HG03575 (cell line): ENCODE measurements around the gene GCC2.
"Not testable (repeated sequence)": the region's sequence is repeated elsewhere in the genome, so short reads cannot be mapped to it uniquely, and the experiment has no call there.

Experiments
- ATAC-seq: cut with Tn5 transposase; IDR thresholded peaks from one replicate; pipeline ENCODE4 v1.9.1; 2021; ENCODE audit not compliant: unreplicated experiment, insufficient number of reproducible peaks, low FRiP score; ENCODE audit errors: extremely low read depth

Gene GCC2

DNA sequence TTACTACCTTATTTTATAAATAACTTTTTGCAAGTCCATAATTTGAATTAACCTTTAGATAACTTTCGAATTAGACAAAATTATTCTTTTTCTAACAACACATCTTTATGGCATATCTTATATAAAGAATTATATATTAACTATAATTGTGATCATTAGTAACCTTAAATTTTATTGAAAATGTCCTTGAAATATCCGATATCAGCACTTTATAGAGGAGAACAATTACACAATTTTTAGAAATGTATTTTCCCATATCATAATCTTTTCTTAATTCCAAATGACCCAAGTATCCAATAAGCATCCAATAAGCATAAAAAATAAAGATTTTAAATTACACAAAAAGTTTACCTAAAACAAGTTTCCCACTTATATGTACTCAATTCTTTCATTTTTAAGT is 7.3 kb upstream of the GCC2 start:
- ATAC-seq: no peak

DNA sequence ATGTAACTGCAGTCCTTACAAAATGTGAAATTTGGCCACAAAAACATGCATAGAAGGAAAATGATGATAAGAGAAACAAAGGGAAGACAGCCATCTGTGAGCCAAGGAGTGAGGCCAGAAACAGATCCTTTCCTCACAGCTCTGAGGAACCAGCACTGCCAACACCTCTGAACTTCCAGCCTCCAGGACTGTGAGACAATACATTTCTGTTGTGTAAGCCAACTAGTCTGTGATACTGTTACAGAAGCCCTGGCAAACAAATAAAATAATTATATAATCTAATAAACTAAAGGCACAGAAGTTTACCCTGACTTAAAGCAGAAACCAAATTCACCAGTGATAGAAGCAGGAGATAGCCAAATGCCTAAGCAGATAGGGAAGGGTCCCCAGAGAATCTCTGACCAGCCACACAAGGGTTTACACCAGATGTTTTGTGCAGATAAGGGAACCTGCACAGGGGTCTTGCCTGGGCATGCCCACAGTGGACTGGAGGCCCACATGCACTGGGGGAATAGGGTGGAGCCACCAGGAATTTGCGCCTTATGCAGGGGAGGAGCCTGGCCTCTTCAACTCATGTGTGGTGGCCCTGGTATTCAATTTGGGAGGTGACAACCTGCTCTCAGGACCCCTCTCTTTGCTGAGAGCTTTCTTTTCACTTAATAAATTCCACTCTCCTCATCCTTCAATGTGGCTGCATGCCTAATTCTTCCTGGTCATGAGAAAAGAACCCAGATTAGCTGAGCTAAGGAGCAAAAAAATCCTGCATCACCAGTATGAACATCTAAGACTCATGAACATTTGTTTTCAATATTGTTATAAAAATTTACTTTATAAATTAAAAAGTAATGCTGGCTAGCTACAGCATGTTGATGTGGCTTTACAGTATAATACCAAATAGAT is 3.8 kb upstream of the GCC2 start:
- ATAC-seq: no peak

DNA sequence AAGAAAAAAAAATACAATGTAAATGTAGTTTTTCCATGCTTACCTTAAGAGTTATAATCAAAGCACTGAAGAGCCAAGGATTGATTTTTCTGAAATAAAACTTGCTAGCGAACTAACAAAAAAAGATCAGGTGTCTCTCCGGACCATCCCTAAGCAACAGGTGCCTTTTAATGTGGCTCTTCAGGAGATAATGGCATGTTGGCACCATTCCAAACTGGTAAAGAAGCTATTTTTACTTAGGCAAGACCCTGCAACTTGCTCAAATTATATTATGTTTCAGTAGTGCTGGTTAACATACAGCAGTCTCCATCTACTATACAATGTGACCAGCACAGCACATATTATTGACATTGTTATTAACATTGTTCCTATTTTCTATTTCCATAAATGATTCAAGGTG is 2.3 kb upstream of the GCC2 start:
- no peak for ATAC-seq

DNA sequence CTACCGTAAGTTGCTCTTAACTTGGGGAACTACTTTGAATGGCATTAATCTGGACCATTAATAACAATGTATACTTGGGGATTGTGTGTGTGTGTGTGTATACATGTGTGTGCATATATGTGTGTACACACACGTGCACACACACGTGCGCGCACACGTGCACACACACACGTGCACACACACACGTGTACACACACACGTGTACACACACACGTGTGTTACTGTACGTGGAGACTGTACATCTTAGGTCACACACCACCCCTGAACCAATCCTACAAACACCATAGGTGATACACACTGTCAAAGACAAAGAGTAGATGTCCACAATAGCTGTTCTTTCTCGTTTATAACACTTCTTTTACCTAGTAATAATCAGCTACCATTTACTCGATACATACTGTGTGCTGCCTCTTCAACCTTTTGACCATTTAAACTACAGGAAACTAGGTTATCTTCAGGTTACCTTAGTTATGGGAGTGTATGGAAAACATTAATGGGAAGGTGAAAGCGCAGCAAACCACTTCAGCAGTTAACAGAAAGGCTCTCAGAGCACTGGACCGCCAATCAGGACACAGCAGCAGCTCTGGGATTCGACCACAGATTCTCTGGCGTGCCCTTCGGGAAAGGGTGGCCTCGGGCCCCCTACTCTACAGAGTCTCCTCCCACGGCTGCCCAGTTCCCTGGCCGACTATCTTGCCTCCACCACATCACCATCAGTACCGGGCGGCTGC is 894 bp upstream of the GCC2 start:
- ATAC-seq: no peak

DNA sequence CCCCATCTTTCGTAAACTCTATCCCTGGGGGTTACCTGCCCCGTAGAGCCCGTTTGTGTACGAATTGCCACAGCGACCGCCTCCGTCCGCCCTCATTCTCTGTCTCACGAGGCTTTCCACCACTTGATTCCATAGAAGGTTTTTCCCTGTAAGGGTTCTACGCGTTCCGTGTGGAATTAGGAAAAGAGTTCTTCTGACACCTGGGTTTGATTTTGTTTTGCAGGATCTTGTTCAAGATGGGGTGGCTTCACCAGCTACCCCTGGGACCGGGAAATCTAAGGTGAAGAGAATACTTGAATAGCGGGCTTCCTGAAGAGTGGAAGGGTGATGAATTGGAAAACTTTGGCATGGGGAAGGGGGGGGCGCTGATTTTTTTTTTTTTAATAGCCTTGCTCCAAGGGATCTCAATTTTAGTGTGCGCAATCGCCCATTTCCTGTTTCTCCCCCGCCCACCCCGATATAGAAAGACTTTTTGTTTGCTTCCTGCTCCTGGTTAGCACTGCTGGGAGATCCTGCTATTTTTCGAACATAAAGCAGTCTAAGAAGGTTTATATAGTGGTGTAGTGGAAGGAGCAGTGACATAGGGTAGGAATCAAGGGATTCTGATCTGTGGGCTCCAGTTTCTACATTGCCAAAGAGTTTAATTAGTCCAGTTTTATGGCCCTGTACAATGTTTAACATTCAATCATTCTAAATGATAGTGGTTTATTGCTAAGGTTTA is 564 bp downstream of the GCC2 start:
- no peak for ATAC-seq

DNA sequence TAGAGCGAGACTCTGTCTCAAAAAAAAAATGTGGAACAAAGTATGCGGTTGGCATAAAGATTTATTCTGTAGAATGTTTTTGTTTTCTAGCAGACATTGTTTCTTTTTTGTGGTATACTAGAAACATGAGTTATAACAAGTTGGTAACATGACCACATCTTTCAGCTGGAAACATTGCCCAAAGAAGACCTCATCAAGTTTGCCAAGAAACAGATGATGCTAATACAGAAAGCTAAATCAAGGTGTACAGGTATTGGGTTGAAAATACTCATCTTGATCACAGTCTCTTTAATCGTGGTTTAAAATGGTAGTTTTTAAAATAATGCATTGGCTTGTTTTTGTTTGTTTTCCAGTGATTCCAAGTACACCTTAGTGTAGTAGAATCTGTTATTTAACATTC is 1.9 kb downstream of the GCC2 start:
- no peak for ATAC-seq

DNA sequence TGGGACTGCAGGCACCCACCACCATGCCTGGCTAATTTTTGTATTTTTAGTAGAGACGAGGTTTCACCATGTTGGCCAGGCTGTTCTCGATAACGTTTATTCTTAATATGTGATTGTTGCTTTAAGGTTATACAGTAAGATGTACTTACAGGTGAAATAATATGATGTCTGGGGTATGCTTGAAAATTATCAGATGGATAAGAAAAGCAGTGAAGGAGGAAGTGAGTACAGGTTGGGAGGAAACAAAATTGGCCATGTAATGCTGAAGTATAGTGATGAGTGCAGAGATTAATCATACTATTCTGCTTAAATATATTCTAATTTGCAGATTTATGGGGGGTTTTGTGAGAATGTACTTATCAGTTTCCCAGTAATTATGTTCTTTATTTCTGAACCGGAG is 3.0 kb downstream of the GCC2 start:
- no peak for ATAC-seq

DNA sequence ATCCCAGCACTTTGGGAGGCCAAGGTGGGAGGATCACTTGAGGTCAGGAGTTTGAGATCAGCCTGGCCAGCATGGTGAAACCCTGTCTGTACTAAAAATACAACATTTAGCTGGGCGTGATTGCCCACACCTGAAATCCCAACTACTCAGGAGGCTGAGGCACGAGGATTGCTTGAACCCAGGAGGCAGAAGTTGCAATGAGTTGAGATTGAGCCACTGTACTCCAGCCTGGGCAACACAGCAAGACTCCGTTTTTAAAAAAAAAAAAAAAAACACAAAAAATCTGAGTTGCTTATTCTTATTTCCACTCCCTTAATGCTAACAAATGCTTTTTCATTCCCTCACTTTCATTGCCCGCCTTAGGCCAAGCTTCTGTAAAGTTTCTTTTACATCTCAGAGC is 4.5 kb downstream of the GCC2 start:
- ATAC-seq: not testable (repeated sequence)

DNA sequence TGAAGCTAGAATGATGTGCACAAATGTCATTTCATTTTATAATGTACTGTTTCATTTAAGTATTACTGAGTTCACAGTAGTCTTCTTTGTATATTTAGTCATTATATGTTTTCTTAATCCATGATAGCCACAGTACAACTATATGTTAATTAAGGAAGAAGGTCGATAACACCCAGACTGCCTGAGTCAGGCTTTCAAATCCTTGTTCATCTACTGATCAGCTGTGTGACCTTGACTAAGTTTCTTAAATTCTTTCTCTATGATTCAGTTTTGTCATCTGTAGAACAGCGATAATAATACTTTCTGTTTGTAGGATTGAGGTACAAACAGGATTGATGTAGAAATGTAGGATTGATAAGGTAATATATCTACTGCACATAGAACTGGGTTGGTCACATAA is 5.4 kb downstream of the GCC2 start:
- ATAC-seq: no peak

DNA sequence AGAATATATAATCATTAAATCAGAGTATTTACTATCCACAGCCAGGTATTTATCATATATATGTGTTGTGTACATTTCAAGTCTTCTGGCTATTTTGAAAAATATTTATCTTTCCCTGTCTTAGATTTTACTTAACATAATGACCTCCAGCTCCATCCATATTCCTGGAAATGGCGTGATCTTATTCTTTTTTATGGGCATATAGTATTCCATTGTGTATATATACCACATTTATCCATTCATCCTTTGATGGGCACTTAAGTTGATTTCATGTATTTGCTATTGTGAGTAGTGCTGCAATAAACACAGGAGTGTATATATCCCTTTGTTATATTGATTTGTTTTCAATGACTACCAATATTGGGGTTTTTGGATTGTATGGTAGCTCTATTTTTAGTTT is 6.6 kb downstream of the GCC2 start:
- no peak for ATAC-seq

DNA sequence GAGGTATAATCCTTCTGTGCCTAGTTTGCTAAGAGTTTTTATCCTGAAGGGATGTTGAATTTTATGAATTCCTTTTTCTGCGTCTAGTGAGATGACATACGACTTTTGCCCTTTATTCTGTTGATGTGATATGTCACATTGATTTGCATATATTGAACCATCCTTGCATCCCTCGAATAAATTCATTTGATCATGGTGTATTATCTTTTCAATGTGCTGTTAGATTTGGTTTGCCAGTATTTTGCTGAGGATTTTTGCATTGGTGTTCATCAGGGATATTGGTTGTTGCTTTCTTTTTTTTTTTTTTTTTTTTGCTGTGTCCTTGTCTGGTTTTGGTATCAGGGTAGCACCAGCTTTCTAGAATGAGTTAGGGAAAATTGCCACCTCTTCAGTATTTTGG is 9.1 kb downstream of the GCC2 start:
- ATAC-seq: no peak

DNA sequence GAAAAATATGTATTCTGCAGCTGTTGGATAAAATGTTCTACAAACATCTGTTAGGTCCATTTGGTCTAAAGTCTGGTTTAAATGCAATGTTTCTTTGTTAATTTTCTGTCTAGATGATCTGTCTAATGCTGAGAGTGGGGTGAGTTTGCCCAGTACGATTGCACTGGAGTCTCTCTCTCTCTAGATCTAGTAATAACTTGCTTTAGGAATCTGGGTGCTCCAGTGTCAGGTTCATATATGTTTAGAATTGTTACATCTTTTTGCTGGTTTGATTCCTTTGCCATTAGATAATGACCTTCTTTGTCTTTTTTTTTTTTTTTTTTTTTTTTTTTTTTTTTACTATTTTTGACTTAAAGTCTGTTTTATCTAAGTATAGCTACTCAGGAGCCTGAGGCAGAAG is 10.4 kb downstream of the GCC2 start:
- no peak for ATAC-seq

DNA sequence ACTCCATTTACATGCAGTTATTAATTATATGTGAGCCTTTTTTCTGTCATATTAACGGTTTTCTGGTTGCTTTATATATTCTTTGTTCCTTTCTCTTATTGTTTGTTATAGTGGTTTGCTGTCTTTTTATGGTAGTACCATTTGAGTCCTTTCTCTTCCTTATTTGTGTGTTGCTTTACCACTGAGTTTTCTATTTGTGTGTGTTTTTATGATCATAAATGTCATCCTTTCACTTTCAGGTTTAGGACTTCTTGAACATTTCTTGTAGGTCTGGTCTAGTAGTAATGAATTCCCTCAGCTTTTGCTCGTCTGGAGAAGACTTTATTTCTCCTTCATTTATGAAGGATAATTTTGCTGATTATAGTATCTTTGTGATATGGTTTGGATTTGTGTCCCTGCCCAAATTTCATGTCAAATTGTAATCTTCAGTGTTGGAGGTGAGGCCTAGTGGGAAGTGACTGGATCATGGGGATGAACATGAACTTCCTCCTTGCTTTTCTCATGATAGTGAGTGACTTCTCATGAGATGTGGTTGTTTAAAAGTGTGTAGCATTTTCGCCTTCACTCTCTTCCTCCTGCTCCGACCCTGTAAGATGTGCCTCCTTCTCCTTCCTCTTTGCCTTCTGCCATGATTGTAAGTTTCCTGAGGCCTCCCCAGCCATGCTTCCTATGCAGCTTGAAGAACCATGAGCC is 11.5 kb downstream of the GCC2 start:
- peak; percentile 90 for ATAC-seq

DNA sequence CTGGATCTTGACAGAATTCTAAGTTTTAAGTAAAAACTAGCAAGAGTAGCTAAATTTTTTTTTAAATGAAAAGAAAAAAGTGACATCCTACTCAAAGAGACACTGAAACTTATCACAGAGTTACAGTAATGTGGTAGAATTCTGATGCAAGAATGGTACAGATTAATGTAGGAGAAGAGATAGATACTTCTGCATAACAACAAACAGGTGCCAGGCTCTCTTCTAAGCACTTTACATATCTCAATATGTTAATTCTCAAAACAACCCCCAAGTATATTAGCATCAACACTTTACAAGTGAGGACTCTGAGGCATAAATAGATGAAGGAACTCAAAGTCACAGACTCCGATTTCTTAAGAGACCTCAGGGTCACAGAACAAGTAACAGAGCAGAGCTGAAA is 28.1 kb downstream of the GCC2 start:
- no peak for ATAC-seq

DNA sequence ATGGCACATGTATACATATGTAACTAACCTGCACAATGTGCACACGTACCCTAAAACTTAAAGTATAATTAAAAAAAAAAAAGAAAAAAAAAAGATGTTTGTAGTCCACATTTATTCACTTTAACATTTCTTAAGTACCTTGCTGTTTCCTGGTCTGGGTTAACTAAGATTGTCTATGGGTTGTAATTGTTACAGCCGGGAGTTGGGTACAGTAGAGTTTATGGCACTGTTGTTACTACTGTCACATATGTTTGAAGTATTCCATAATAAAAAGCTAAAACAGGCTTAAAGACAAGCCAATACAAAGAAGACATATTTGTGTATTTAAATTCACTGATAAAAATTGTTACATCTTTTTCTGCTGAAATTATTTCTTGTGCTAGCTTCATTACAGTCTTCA is 36.2 kb downstream of the GCC2 start:
- no peak for ATAC-seq

DNA sequence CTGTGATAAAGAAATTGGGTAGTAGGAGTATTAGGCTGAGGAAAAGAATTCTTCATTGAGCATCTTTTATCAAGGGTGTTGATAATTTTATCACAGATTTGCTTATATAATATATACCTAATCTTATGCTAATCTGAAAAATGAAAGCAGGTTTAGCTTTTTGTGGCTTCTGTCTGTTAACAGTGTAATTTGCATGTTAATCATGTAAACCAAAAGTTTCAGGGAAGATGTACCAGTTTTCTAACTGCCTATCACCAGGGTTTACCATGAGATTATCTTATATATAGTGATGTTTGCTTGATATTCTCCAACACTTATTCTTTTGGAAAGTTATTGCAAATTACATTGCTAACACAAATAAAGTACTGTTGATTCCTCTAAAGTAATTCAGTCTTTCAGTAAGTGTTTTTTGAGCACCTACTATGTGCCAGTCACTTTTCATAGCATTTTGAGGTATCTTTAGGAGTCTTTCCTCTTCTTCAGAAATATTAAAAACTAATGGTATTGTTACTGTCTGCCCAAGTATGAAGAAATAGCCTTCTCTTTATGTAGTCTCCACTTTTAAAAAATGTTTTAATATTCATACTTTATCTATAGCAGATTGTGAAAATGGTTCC is 41.6 kb downstream of the GCC2 start:
- ATAC-seq: no peak

DNA sequence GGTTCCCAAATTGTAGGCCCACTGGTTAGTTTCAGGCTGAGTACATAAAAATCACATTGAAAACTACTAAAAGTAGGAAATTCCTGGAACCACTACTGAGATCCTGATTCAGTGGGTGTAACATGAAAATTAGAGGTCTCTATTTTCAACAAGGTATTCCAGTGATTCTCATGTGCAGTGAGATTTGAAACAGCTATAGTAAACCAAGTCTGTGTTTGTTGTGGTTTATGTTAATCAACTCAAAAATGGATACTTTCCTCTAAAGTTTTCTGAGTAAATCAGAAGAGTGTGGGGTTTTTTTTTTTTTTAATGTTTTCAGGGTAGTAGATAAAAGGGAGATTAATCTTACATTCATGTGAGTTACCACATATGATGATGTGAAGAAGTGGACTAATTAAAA is 42.8 kb downstream of the GCC2 start:
- ATAC-seq: no peak

DNA sequence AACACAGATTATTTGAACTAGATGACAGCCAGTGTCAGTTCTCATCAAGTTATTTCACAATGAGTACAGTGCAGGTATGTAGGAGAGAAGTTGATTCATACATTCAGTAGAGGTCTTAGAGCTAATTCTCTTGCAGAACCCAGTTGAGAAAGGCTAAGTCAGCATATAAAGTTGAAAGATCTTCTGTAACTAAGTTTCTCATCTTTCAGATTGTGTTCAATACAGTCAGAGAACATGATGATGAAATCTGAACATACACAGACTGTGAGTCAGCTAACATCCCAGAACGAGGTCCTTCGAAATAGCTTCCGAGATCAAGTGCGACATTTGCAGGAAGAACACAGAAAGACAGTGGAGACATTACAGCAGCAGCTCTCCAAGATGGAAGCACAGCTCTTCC is 43.4 kb downstream of the GCC2 start:
- no peak for ATAC-seq

DNA sequence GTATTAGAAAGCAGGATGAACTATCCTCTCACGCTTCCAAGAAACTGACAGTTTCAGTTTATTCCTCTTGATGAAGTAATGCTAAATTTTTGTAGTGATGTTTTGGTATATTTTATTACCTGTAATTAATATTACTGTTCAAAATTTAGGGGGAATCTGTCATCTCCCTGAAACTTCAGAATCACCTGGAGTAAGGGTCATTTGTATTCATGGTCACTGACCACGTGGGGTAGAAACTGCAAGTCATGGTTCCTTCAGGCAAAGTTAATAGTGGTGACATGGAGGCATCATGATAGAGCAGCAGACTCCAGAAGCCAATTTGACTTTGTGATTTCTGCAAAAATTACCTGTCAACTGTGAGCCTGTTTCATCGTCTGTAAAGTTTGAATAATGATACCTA is 47.2 kb downstream of the GCC2 start:
- not testable (repeated sequence) for ATAC-seq
